Measurements from ENCODE around the gene ING5. TPM values are rescaled to one million over a fixed set of nuclear protein-coding genes. Genes with fewer than 3 reads are reported as not detected.
A peak's percentile ranks its signal among the peaks of the same experiment; 100 is the strongest.

ING5 gene
- total and polyA plus RNA-seq, 7 donors = 14.5 to 25.4 (median 18.9) TPM

GRCh38 chr2:241770185-241770935, 68.5 kb downstream of the ING5 start:
- peaks cover 0 to 16% (median 4%) of the 10 kb centered on the region in 3 donors for H3K27me3 ChIP-seq (ENCODE audit: insufficient read depth in 3 of 3, low read length in 2 of 3)
- no peak overlapping the region for H3K27ac ChIP-seq
- no peaks in the 10 kb centered on the region for H3K36me3 ChIP-seq (ENCODE audit: insufficient read depth in 1 of 2, low read depth in 1 of 2)
- DNase-seq (no peak), ATAC-seq (peak in 2 of 4 donors; percentile 5 to 29)
- TF ChIP-seq, protein P1, sequence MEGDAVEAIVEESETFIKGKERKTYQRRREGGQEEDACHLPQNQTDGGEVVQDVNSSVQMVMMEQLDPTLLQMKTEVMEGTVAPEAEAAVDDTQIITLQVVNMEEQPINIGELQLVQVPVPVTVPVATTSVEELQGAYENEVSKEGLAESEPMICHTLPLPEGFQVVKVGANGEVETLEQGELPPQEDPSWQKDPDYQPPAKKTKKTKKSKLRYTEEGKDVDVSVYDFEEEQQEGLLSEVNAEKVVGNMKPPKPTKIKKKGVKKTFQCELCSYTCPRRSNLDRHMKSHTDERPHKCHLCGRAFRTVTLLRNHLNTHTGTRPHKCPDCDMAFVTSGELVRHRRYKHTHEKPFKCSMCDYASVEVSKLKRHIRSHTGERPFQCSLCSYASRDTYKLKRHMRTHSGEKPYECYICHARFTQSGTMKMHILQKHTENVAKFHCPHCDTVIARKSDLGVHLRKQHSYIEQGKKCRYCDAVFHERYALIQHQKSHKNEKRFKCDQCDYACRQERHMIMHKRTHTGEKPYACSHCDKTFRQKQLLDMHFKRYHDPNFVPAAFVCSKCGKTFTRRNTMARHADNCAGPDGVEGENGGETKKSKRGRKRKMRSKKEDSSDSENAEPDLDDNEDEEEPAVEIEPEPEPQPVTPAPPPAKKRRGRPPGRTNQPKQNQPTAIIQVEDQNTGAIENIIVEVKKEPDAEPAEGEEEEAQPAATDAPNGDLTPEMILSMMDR (IDR thresholded peaks at IDR 0.05) = no peak
- peaks cover 10% of the 10 kb centered on the region for H3K4me1 ChIP-seq
- no peak overlapping the region for H3K4me3 ChIP-seq
- H3K9me3 ChIP-seq = no peaks in the 10 kb centered on the region
- intact Hi-C loops (cut with DNase I) = no loop called here
- WGBS, 3 donors = 51 to 53% (median 51%) methylated on average over 27 of the region's 27 CpGs

GRCh38 chr2:241770936-241771285, 69.1 kb downstream of the ING5 start:
- 82 to 92% (median 86%) methylated on average over 12 of the region's 12 CpGs for WGBS, 3 donors
- Histone ChIP-seq H3K36me3 (ENCODE audit: insufficient read depth in 1 of 2, low read depth in 1 of 2) (no peaks in the 10 kb centered on the region), H3K4me1 (peaks cover 10% of the 10 kb centered on the region), H3K9me3 (no peaks in the 10 kb centered on the region), H3K4me3 (no peak overlapping the region), H3K27me3 (ENCODE audit: insufficient read depth in 3 of 3, low read length in 2 of 3) (peaks cover 0 to 20% (median 4%) of the 10 kb centered on the region in 3 donors), H3K27ac (no peak overlapping the region)
- TF ChIP-seq, protein P1 (IDR thresholded peaks at IDR 0.05) = no peak
- peak in 1 of 4 donors; percentile 4 for ATAC-seq
- intact Hi-C loops (cut with DNase I) = no loop called here
- DNase-seq = no peak

DNA sequence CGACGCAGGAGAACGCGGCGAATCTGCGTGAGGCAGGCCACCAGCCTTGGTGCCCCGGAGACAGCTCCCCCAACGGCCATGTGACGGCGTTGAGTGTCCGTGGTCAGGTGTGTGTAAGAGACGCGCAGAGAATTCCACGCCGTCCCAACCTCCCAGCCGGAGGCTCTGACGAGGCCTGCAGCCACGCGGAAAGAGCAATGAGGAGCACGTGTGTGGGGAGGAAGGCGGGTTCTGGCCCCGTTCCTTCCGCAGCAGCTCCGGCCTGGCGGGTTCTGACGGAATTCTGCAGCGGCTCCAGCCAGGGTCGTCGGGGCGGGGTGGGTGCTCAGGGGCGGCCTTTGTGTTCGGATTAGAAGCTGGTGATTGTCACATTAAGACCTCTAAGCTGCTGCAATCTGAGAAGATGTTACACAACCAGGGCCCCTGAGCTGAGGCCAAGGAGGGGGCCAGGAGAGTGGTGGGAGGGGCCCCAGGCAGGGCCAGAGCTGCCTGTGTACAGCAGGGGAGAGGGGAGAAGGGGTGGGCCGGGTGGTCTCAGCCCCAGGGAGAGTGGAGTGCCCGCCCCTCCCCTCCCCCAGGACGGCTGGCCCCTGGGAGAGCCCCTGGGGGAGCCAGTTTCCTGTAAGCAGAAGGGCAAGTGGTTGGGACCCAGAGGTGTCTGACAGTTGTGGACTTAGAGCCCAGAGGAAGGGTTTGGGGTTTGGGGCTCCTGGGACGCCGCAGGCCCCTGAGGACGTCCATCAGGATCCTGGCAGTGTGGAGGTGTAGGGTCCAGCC, 69.6 kb downstream of the ING5 start:
- no peaks in the 10 kb centered on the region for H3K36me3 ChIP-seq (ENCODE audit: insufficient read depth in 1 of 2, low read depth in 1 of 2)
- 31 to 47% (median 36%) methylated on average over 37 to 38 of the region's 38 CpGs for WGBS, 3 donors
- H3K4me1 ChIP-seq = peaks cover 10% of the 10 kb centered on the region
- no peak overlapping the region for H3K27ac ChIP-seq
- peak; percentile 53 to 87 for DNase-seq
- TF ChIP-seq, protein P1 (IDR thresholded peaks at IDR 0.05) = no peak
- intact Hi-C loops (cut with DNase I) = no loop called here
- no peaks in the 10 kb centered on the region for H3K9me3 ChIP-seq
- H3K4me3 ChIP-seq = no peak overlapping the region
- H3K27me3 ChIP-seq (ENCODE audit: insufficient read depth in 3 of 3, low read length in 2 of 3) = peaks cover 0 to 20% (median 4%) of the 10 kb centered on the region in 3 donors
- ATAC-seq = peak; percentile 52 to 82 (median 67)

- DNase-seq = no peak
- WGBS, 3 donors = 62 to 72% (median 68%) methylated on average over 9 of the region's 9 CpGs
- no peaks in the 10 kb centered on the region for H3K9me3 ChIP-seq
- peaks cover 10% of the 10 kb centered on the region for H3K4me1 ChIP-seq
- no peak overlapping the region for H3K27ac ChIP-seq
- no peak overlapping the region for H3K4me3 ChIP-seq
- ATAC-seq = no peak
- intact Hi-C loops (cut with DNase I) = no loop called here
- no peaks in the 10 kb centered on the region for H3K36me3 ChIP-seq (ENCODE audit: insufficient read depth in 1 of 2, low read depth in 1 of 2)
- TF ChIP-seq, protein P1 (IDR thresholded peaks at IDR 0.05) = no peak
- H3K27me3 ChIP-seq (ENCODE audit: insufficient read depth in 3 of 3, low read length in 2 of 3) = peaks cover 0 to 20% (median 4%) of the 10 kb centered on the region in 3 donors
Measured at GRCh38 chr2:241772063-241772499, 70.2 kb downstream of the ING5 start.

All from psoas muscle (tissue), 8 donors.